Activated naive CD4-positive, alpha-beta T cell treated with anti-CD3 and anti-CD28 coated beads, Interleukin-2, amount 50 U/mL, for 24 hours (primary cell): Measurements from ENCODE around the gene RBPJ.

ENCODE experiments used
- H3K27ac Mint-ChIP-seq: one replicate; pipeline ENCODE4 v1.8.0; 2021; ENCODE audit warnings: mild to moderate bottlenecking, mixed read lengths
- H3K27me3 Mint-ChIP-seq: one replicate; pipeline ENCODE4 v1.8.0; 2021; ENCODE audit warnings: mixed read lengths
- H3K36me3 Mint-ChIP-seq: one replicate; pipeline ENCODE4 v1.8.0; 2021; ENCODE audit warnings: mixed read lengths
- H3K4me1 Mint-ChIP-seq: one replicate; pipeline ENCODE4 v1.8.0; 2021; ENCODE audit warnings: mixed read lengths
- H3K4me3 Mint-ChIP-seq: one replicate; pipeline ENCODE4 v1.8.0; 2021; ENCODE audit warnings: mild to moderate bottlenecking, mixed read lengths
- H3K9me3 Mint-ChIP-seq: one replicate; pipeline ENCODE4 v1.8.0; 2021; ENCODE audit warnings: mixed read lengths

RBPJ gene

GRCh38 chr4:26319949-26320537 lies 771 bp upstream of the RBPJ start:
- peaks cover 40% of the 10 kb centered on the region for H3K4me1 Mint-ChIP-seq
- peak overlapping the region; percentile 100 for H3K27ac Mint-ChIP-seq
- peaks cover 8% of the 10 kb centered on the region for H3K9me3 Mint-ChIP-seq
- peak overlapping the region; percentile 99 for H3K4me3 Mint-ChIP-seq
- H3K27me3 Mint-ChIP-seq: no peaks in the 10 kb centered on the region
- H3K36me3 Mint-ChIP-seq: peaks cover 10% of the 10 kb centered on the region

GRCh38 chr4:26321373-26322221 lies 783 bp downstream of the RBPJ start:
- Mint-ChIP-seq H3K9me3 (peaks cover 4% of the 10 kb centered on the region), H3K27ac (peak overlapping the region; percentile 99), H3K27me3 (no peaks in the 10 kb centered on the region), H3K4me3 (peak overlapping the region; percentile 99), H3K36me3 (peaks cover 11% of the 10 kb centered on the region), H3K4me1 (peaks cover 47% of the 10 kb centered on the region)

- Mint-ChIP-seq H3K27me3 (no peaks in the 10 kb centered on the region), H3K36me3 (peaks cover 11% of the 10 kb centered on the region), H3K4me3 (peak overlapping the region; percentile 99), H3K4me1 (peaks cover 46% of the 10 kb centered on the region), H3K27ac (peak overlapping the region; percentile 99), H3K9me3 (peaks cover 4% of the 10 kb centered on the region)
Observed at GRCh38 chr4:26322346-26322745, 1.5 kb downstream of the RBPJ start.

- Mint-ChIP-seq H3K27ac (peak overlapping the region; percentile 76), H3K4me3 (peak overlapping the region; percentile 99), H3K36me3 (peaks cover 8% of the 10 kb centered on the region), H3K9me3 (no peaks in the 10 kb centered on the region), H3K27me3 (no peaks in the 10 kb centered on the region), H3K4me1 (peaks cover 45% of the 10 kb centered on the region)
Observed at GRCh38 chr4:26323821-26324220, 3.0 kb downstream of the RBPJ start.

- Mint-ChIP-seq H3K27ac (peak overlapping the region; percentile 79), H3K9me3 (no peaks in the 10 kb centered on the region), H3K36me3 (peaks cover 8% of the 10 kb centered on the region), H3K27me3 (no peaks in the 10 kb centered on the region), H3K4me3 (peak overlapping the region; percentile 84), H3K4me1 (peaks cover 55% of the 10 kb centered on the region)
Observed at GRCh38 chr4:26325191-26325590, 4.4 kb downstream of the RBPJ start.

- Mint-ChIP-seq H3K36me3 (peaks cover 5% of the 10 kb centered on the region), H3K27ac (peak overlapping the region; percentile 38), H3K27me3 (no peaks in the 10 kb centered on the region), H3K4me1 (peaks cover 69% of the 10 kb centered on the region), H3K9me3 (no peaks in the 10 kb centered on the region), H3K4me3 (no peak overlapping the region)
Observed at GRCh38 chr4:26326791-26327190, 6.0 kb downstream of the RBPJ start.

- Mint-ChIP-seq H3K36me3 (no peaks in the 10 kb centered on the region), H3K9me3 (no peaks in the 10 kb centered on the region), H3K27me3 (no peaks in the 10 kb centered on the region), H3K4me1 (peaks cover 60% of the 10 kb centered on the region), H3K27ac (peak overlapping the region; percentile 37), H3K4me3 (peak overlapping the region; percentile 57)
Observed at GRCh38 chr4:26330186-26330787, 9.5 kb downstream of the RBPJ start.

GRCh38 chr4:26330946-26331345 lies 10.1 kb downstream of the RBPJ start:
- no peaks in the 10 kb centered on the region for H3K27me3 Mint-ChIP-seq
- no peak overlapping the region for H3K27ac Mint-ChIP-seq
- peaks cover 62% of the 10 kb centered on the region for H3K4me1 Mint-ChIP-seq
- no peaks in the 10 kb centered on the region for H3K36me3 Mint-ChIP-seq
- H3K4me3 Mint-ChIP-seq: no peak overlapping the region
- H3K9me3 Mint-ChIP-seq: no peaks in the 10 kb centered on the region

- no peak overlapping the region for H3K4me3 Mint-ChIP-seq
- H3K36me3 Mint-ChIP-seq: no peaks in the 10 kb centered on the region
- H3K4me1 Mint-ChIP-seq: peaks cover 66% of the 10 kb centered on the region
- no peaks in the 10 kb centered on the region for H3K9me3 Mint-ChIP-seq
- H3K27me3 Mint-ChIP-seq: no peaks in the 10 kb centered on the region
- peak overlapping the region; percentile 37 for H3K27ac Mint-ChIP-seq
Observed at GRCh38 chr4:26331380-26331950, 10.7 kb downstream of the RBPJ start.

- Mint-ChIP-seq H3K9me3 (no peaks in the 10 kb centered on the region), H3K36me3 (peaks cover 3% of the 10 kb centered on the region), H3K27ac (no peak overlapping the region), H3K27me3 (no peaks in the 10 kb centered on the region), H3K4me3 (no peak overlapping the region), H3K4me1 (peaks cover 64% of the 10 kb centered on the region)
Observed at GRCh38 chr4:26334366-26334765, 13.6 kb downstream of the RBPJ start.

GRCh38 chr4:26337612-26338011 lies 16.8 kb downstream of the RBPJ start:
- peaks cover 69% of the 10 kb centered on the region for H3K4me1 Mint-ChIP-seq
- no peaks in the 10 kb centered on the region for H3K27me3 Mint-ChIP-seq
- H3K9me3 Mint-ChIP-seq: no peaks in the 10 kb centered on the region
- no peak overlapping the region for H3K27ac Mint-ChIP-seq
- H3K36me3 Mint-ChIP-seq: peaks cover 3% of the 10 kb centered on the region
- no peak overlapping the region for H3K4me3 Mint-ChIP-seq

- Mint-ChIP-seq H3K27me3 (no peaks in the 10 kb centered on the region), H3K36me3 (peaks cover 8% of the 10 kb centered on the region), H3K4me3 (no peak overlapping the region), H3K27ac (no peak overlapping the region), H3K4me1 (peaks cover 69% of the 10 kb centered on the region), H3K9me3 (no peaks in the 10 kb centered on the region)
Observed at GRCh38 chr4:26342328-26343037, 21.7 kb downstream of the RBPJ start.

- no peaks in the 10 kb centered on the region for H3K9me3 Mint-ChIP-seq
- no peaks in the 10 kb centered on the region for H3K27me3 Mint-ChIP-seq
- peaks cover 67% of the 10 kb centered on the region for H3K4me1 Mint-ChIP-seq
- H3K36me3 Mint-ChIP-seq: peaks cover 6% of the 10 kb centered on the region
- H3K27ac Mint-ChIP-seq: peak overlapping the region; percentile 26
- H3K4me3 Mint-ChIP-seq: no peak overlapping the region
Observed at GRCh38 chr4:26343038-26343398, 22.2 kb downstream of the RBPJ start.

- no peak overlapping the region for H3K4me3 Mint-ChIP-seq
- H3K4me1 Mint-ChIP-seq: peaks cover 79% of the 10 kb centered on the region
- peaks cover 6% of the 10 kb centered on the region for H3K36me3 Mint-ChIP-seq
- peak overlapping the region; percentile 5 for H3K27ac Mint-ChIP-seq
- no peaks in the 10 kb centered on the region for H3K27me3 Mint-ChIP-seq
- no peaks in the 10 kb centered on the region for H3K9me3 Mint-ChIP-seq
Observed at GRCh38 chr4:26344901-26345564, 24.2 kb downstream of the RBPJ start.

- no peaks in the 10 kb centered on the region for H3K9me3 Mint-ChIP-seq
- peaks cover 6% of the 10 kb centered on the region for H3K36me3 Mint-ChIP-seq
Observed at GRCh38 chr4:26345565-26345938, 24.7 kb downstream of the RBPJ start.

More at GRCh38 chr4:26345565-26345938, 24.7 kb downstream of the RBPJ start:
- Mint-ChIP-seq H3K4me3 (no peak overlapping the region), H3K27me3 (no peaks in the 10 kb centered on the region), H3K4me1 (peaks cover 80% of the 10 kb centered on the region), H3K27ac (peak overlapping the region; percentile 76)
